Neural cell (in vitro differentiated cells): ENCODE data around the gene TTC9.

Source experiments
- CTCF ChIP-seq: fragments of 450-650 bp; IDR thresholded peaks from 2 replicates; pipeline ENCODE4 v1.5.1; 2014; ENCODE audit warnings: antibody characterized with exemption, mild to moderate bottlenecking, moderate library complexity; ENCODE audit not compliant: poor library complexity, severe bottlenecking
- EP300 ChIP-seq: fragments of 450-650 bp; conservative IDR thresholded peaks from 2 replicates; pipeline ENCODE4 v1.6.1; 2014; ENCODE audit warnings: antibody characterized with exemption, mild to moderate bottlenecking, moderate library complexity; ENCODE audit not compliant: poor library complexity, severe bottlenecking
- EZH2 ChIP-seq: fragments of 200-600, 300-800 bp; shearing (Covaris generic), sonication (generic); IDR thresholded peaks from 2 replicates; pipeline ENCODE4 v1.6.1; 2014; ENCODE audit warnings: antibody characterized with exemption, low read length, borderline replicate concordance, mild to moderate bottlenecking; ENCODE audit not compliant: insufficient read depth, poor library complexity, severe bottlenecking
- POLR2AphosphoS5 ChIP-seq: IDR thresholded peaks from 2 replicates; pipeline ENCODE4 v1.6.1; 2012
- RAD21 ChIP-seq: fragments of 450-650 bp; conservative IDR thresholded peaks from 2 replicates; pipeline ENCODE4 v1.6.1; 2014; ENCODE audit warnings: antibody characterized with exemption, mild to moderate bottlenecking, moderate library complexity
- SMC3 ChIP-seq: fragments of 450-650 bp; conservative IDR thresholded peaks from 2 replicates; pipeline ENCODE4 v1.6.1; 2014; ENCODE audit warnings: antibody characterized with exemption, mild to moderate bottlenecking, moderate library complexity; ENCODE audit not compliant: poor library complexity
- TAF1 ChIP-seq: IDR thresholded peaks from 2 replicates; pipeline ENCODE4 v1.6.1; 2012; ENCODE audit warnings: low read depth
- TF ChIP-seq, protein P1 (sequence below): IDR thresholded peaks from 2 replicates; pipeline ENCODE4 v1.6.1; 2012; ENCODE audit warnings: borderline replicate concordance

DNA sequence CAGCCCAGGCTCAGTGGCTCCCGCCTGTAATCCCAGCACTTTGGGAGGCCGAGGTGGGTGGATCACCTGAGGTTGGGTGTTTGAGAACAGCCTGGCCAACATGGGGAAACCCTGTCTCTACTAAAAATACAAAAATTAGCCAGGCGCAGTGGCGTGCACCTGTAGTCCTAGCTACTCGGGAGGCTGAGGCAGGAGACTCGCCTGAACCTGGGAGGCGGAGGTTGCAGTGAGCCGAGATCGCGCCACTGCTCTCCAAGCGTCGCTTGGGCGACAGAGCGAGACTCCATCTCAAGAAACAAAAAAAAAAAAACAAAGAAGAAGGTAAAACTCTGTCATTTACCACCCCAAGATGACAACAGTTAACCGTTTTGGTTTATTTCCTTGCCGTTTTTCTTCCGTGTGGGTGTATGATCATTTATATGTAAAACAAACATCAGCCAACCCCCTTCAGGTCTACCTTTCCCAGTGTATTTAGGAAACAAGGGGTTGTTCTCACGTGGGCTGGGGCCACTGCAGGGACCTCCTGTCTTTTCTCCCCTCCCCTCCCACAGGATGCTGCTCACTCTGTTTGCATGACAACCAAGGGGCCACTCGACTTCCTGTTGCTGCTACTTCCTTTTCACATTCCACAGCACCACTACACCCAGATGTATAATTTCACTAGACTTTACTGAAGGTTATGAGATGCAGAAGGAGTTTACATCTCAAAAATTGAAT, 13.6 kb downstream of the TTC9 start:
- TF ChIP-seq CTCF: no peak
- TF ChIP-seq, protein P1, sequence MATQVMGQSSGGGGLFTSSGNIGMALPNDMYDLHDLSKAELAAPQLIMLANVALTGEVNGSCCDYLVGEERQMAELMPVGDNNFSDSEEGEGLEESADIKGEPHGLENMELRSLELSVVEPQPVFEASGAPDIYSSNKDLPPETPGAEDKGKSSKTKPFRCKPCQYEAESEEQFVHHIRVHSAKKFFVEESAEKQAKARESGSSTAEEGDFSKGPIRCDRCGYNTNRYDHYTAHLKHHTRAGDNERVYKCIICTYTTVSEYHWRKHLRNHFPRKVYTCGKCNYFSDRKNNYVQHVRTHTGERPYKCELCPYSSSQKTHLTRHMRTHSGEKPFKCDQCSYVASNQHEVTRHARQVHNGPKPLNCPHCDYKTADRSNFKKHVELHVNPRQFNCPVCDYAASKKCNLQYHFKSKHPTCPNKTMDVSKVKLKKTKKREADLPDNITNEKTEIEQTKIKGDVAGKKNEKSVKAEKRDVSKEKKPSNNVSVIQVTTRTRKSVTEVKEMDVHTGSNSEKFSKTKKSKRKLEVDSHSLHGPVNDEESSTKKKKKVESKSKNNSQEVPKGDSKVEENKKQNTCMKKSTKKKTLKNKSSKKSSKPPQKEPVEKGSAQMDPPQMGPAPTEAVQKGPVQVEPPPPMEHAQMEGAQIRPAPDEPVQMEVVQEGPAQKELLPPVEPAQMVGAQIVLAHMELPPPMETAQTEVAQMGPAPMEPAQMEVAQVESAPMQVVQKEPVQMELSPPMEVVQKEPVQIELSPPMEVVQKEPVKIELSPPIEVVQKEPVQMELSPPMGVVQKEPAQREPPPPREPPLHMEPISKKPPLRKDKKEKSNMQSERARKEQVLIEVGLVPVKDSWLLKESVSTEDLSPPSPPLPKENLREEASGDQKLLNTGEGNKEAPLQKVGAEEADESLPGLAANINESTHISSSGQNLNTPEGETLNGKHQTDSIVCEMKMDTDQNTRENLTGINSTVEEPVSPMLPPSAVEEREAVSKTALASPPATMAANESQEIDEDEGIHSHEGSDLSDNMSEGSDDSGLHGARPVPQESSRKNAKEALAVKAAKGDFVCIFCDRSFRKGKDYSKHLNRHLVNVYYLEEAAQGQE: no peak
- no peak for TF ChIP-seq EZH2
- TF ChIP-seq EP300: no peak
- no peak for TF ChIP-seq RAD21
- TF ChIP-seq TAF1: no peak
- TF ChIP-seq POLR2AphosphoS5: no peak
- no peak for TF ChIP-seq SMC3
